B cell (primary cell): ENCODE measurements around the gene PLAAT4. TPM values are rescaled to one million over a fixed set of nuclear protein-coding genes. Genes with fewer than 3 reads are reported as not detected.
A peak's percentile ranks its signal among the peaks of the same experiment; 100 is the strongest.

ENCODE experiments used
- ATAC-seq: fragments of 200-7000 bp; cut with Tn5 transposase; one replicate; pipeline ENCODE4 v1.10.0; 2021; ENCODE audit warnings: low read depth, mild to moderate bottlenecking, moderate number of reproducible peaks, moderate library complexity
- CTCF ChIA-PET: fragments of 350-600 bp; sonication (Branson Sonifier 250); formaldehyde crosslinking; loops from one replicate; lab custom pipeline; 2021; ENCODE audit warnings: antibody characterized with exemption, inconsistent platforms; lab: Charles Lee
- POLR2A ChIA-PET: fragments of 350-600 bp; sonication (Branson Sonifier 250); formaldehyde crosslinking; loops from one replicate; lab custom pipeline; 2021; ENCODE audit warnings: antibody characterized with exemption; lab: Charles Lee
- DNase-seq: peaks from one replicate; pipeline ENCODE4 v3.0.0; 2013
- H2AFZ ChIP-seq: 2 replicates; pipeline ENCODE4 v1.6.1; 2012; ENCODE audit warnings: mild to moderate bottlenecking, low read depth, low read length; ENCODE audit not compliant: insufficient read depth, poor library complexity, severe bottlenecking
- H3K27ac ChIP-seq, 2 donors: 1 replicate in 1 of 2; 2 replicates in 1 of 2; pipeline ENCODE4 v1.5.1; 2012 to 2013; ENCODE audit warnings: low read length in 2 of 2, mild to moderate bottlenecking in 2 of 2, moderate library complexity in 1 of 2
- H3K27me3 ChIP-seq, 4 experiments: fragments of 200-600 bp in 1 of 4; sonication (generic) in 1 of 4; replicated peaks in 1 of 4; 1 replicate in 2 of 4; 2 replicates in 2 of 4; pipeline versions ENCODE4 v1.6.1 to v1.7.0; 2013 to 2016; ENCODE audit warnings: low read length in 3 of 4, mild to moderate bottlenecking in 2 of 4, mixed read lengths in 1 of 4, moderate library complexity in 1 of 4; ENCODE audit not compliant: insufficient read depth in 4 of 4, control insufficient read depth in 3 of 4; ENCODE audit errors: control extremely low read depth in 1 of 4
- H3K36me3 ChIP-seq, 2 experiments: replicated peaks in 1 of 2; 1 replicate in 1 of 2; 2 replicates in 1 of 2; pipeline versions ENCODE4 v1.6.1 to v1.7.1; 2013; ENCODE audit warnings: low read length in 1 of 2; ENCODE audit not compliant: insufficient read depth in 2 of 2, control insufficient read depth in 1 of 2; ENCODE audit errors: control extremely low read depth in 1 of 2, extremely low read depth in 1 of 2
- H3K4me1 ChIP-seq, 2 donors: fragments of 200-600 bp in 1 of 2; sonication (generic) in 1 of 2; 1 replicate in 1 of 2; 2 replicates in 1 of 2; pipeline versions ENCODE4 v1.5.1 to v1.6.1; 2013 to 2017; ENCODE audit warnings: low read length in 2 of 2; ENCODE audit not compliant: control insufficient read depth in 2 of 2, insufficient read depth in 2 of 2
- H3K4me2 ChIP-seq: replicated peaks from 2 replicates; pipeline ENCODE3; 2012; ENCODE audit warnings: mild to moderate bottlenecking, low read depth, low read length; ENCODE audit not compliant: poor library complexity, severe bottlenecking
- H3K4me3 ChIP-seq, 5 experiments: fragments of 200-600 bp in 1 of 5; sonication (generic) in 1 of 5; 1 replicate in 3 of 5; 2 replicates in 2 of 5; pipeline versions ENCODE4 v1.5.1 to v1.7.0; 2011 to 2016; ENCODE audit warnings: low read length in 4 of 5, mild to moderate bottlenecking in 4 of 5, low read depth in 2 of 5, control low read depth in 1 of 5, moderate library complexity in 1 of 5; ENCODE audit not compliant: insufficient read depth in 1 of 5; ENCODE audit errors: control extremely low read depth in 1 of 5, extremely low read depth in 1 of 5
- H3K79me2 ChIP-seq: fragments of 200-600 bp; sonication (generic); one replicate; pipeline ENCODE4 v1.6.0; 2016; ENCODE audit warnings: low read length; ENCODE audit not compliant: control insufficient read depth, insufficient read depth
- H3K9ac ChIP-seq: fragments of 200-600 bp; sonication (generic); 2 replicates; pipeline ENCODE4 v1.6.1; 2017; ENCODE audit warnings: mild to moderate bottlenecking, low read length, moderate library complexity
- H3K9me3 ChIP-seq, 3 donors: one replicate each; pipeline versions ENCODE4 v1.6.1 to v1.7.1; 2013; ENCODE audit warnings: low read length in 2 of 3; ENCODE audit not compliant: control insufficient read depth in 2 of 3, insufficient read depth in 1 of 3; ENCODE audit errors: control extremely low read depth in 1 of 3
- H4K20me1 ChIP-seq: 2 replicates; pipeline ENCODE4 v1.6.0; 2012; ENCODE audit warnings: mild to moderate bottlenecking, low read length; ENCODE audit not compliant: insufficient read depth, control insufficient read depth, poor library complexity, severe bottlenecking
- H3K27ac Mint-ChIP-seq: one replicate; pipeline ENCODE4 v1.8.0; 2021; ENCODE audit warnings: mixed read lengths
- H3K27me3 Mint-ChIP-seq: one replicate; pipeline ENCODE4 v1.8.0; 2021; ENCODE audit warnings: mixed read lengths
- H3K4me1 Mint-ChIP-seq: one replicate; pipeline ENCODE4 v1.8.0; 2021; ENCODE audit warnings: mixed read lengths
- H3K4me3 Mint-ChIP-seq: one replicate; pipeline ENCODE4 v1.8.0; 2021; ENCODE audit warnings: mixed read lengths
- H3K9me3 Mint-ChIP-seq: one replicate; pipeline ENCODE4 v1.8.0; 2022; ENCODE audit warnings: mixed read lengths; ENCODE audit not compliant: insufficient read depth
- CTCF ChIP-seq: fragments of 200-600 bp; IDR thresholded peaks from one replicate; pipeline ENCODE4 v1.8.0; 2022; ENCODE audit warnings: antibody characterized with exemption, mild to moderate bottlenecking
- EZH2 ChIP-seq: IDR thresholded peaks from 2 replicates; pipeline ENCODE4 v1.6.1; 2012; ENCODE audit warnings: borderline replicate concordance, low read depth, mild to moderate bottlenecking, moderate library complexity, low read length; ENCODE audit not compliant: insufficient read depth, poor library complexity, severe bottlenecking
- WGBS: methylation state at CpG from one replicate; pipeline ENCODE4 v1.1.5; 2013; ENCODE audit warnings: missing lambda C conversion rate; ENCODE audit not compliant: insufficient coverage; 5-methylcytosine and 5-hydroxymethylcytosine counted together
- intact Hi-C: fragments of 100-400 bp; cut with micrococcal nuclease; formaldehyde crosslinking; loops from one replicate; pipeline ENCODE4 v1.10.0; 2022
- polyA plus RNA-seq: library from polyadenylated mRNA; depleted of rRNA; stranded (reverse); fragments of >200 nt; gene quantifications from 2 replicates; pipeline ENCODE4 v1.2.3, GENCODE V29; 2012
- total RNA-seq, 2 donors: library from RNA; stranded (reverse); fragments of 120-200 nt in 1 of 2; gene quantifications; 1 replicate in 1 of 2; 2 replicates in 1 of 2; pipeline versions ENCODE4 v1.2.3 to v1.2.4, GENCODE V29; 2013 to 2022

Gene PLAAT4
- total and polyA plus RNA-seq, 2 donors (not counting 1 experiment from before 2014, with no cell fraction given), result 13.1 to 35.0 TPM

DNA sequence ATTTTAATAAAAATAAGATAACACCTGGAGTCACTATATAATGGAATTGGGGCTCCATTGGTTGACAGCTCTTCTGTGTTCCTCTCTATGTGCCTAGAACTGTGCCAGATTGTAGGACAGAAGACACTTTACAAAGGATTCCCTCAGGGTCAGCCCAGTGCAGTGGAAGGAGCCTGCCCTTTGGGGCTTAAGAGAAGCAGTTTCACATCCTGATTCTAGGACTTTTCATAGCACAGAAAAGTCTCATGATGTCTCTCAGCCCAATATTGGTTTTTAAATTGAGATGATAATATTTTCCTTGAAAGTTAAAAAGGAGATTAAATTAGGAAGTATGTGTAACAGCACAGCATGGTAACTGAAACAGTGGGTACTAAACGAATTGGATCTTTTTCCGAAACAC lies 7.1 kb downstream of the PLAAT4 start:
- H3K4me3 Mint-ChIP-seq, result no peak overlapping the region
- WGBS, result no CpG with 5 or more reads among the region's 2 CpGs

GRCh38 chr11:63547061-63547460 lies 10.5 kb downstream of the PLAAT4 start:
- CTCF ChIA-PET, result interaction anchor here (1.4 kb wide), 1 partner anchor 10 kb away, joined by 4 read pairs; the partner anchor contains the start of gene PLAAT4
- no CpG with 5 or more reads among the region's 1 CpG for WGBS

More for the DNA sequence above, 7.1 kb downstream of the PLAAT4 start:
- H3K4me1 Mint-ChIP-seq, result peaks cover 15% of the 10 kb centered on the region
- Histone ChIP-seq H3K36me3 (no peaks in the 10 kb centered on the region), H3K4me2 (no peak overlapping the region), H3K79me2 (no peaks in the 10 kb centered on the region), H2AFZ (no peak overlapping the region), H3K4me1 (peaks cover 9 to 11% of the 10 kb centered on the region in 2 donors), H4K20me1 (no peaks in the 10 kb centered on the region), H3K9me3 (no peaks in the 10 kb centered on the region), H3K4me3 (no peak overlapping the region), H3K9ac (peak overlapping the region; percentile 7), H3K27ac (no peak overlapping the region), H3K27me3 (no peaks in the 10 kb centered on the region)
- POLR2A ChIA-PET, result no interaction called here
- DNase-seq (peak; percentile 49), ATAC-seq (peak; percentile 60)
- no peaks in the 10 kb centered on the region for H3K27me3 Mint-ChIP-seq
- intact Hi-C loops, result loop anchor here (2.0 kb wide), 1 partner anchor 23 kb away; no protein-coding TSS in a partner anchor
- TF ChIP-seq EZH2 (no peak), CTCF (no peak)
- no peaks in the 10 kb centered on the region for H3K9me3 Mint-ChIP-seq
- CTCF ChIA-PET, result interaction anchor here (1.0 kb wide), 1 partner anchor 64 kb away, joined by 3 read pairs; no protein-coding TSS in a partner anchor
- no peak overlapping the region for H3K27ac Mint-ChIP-seq

More at GRCh38 chr11:63547061-63547460, 10.5 kb downstream of the PLAAT4 start:
- intact Hi-C loops, result no loop called here
- no peak overlapping the region for H3K27ac ChIP-seq
- peaks cover 0 to 11% (median 0%) of the 10 kb centered on the region in 4 experiments for H3K27me3 ChIP-seq
- no peak overlapping the region for H3K4me2 ChIP-seq
- DNase-seq (no peak), ATAC-seq (no peak)
- H3K9ac ChIP-seq, result no peak overlapping the region
- H3K36me3 ChIP-seq, result no peaks in the 10 kb centered on the region
- Mint-ChIP-seq H3K27ac (no peak overlapping the region), H3K4me3 (no peak overlapping the region), H3K27me3 (peaks cover 5% of the 10 kb centered on the region), H3K4me1 (peaks cover 19% of the 10 kb centered on the region), H3K9me3 (no peaks in the 10 kb centered on the region)
- no peaks in the 10 kb centered on the region for H4K20me1 ChIP-seq
- H3K4me3 ChIP-seq, result no peak overlapping the region
- TF ChIP-seq EZH2 (no peak), CTCF (no peak)
- H3K4me1 ChIP-seq, result peaks cover 9 to 19% of the 10 kb centered on the region in 2 donors
- no peaks in the 10 kb centered on the region for H3K79me2 ChIP-seq
- H2AFZ ChIP-seq, result no peak overlapping the region
- POLR2A ChIA-PET, result no interaction called here
- H3K9me3 ChIP-seq, result peaks cover 0 to 4% (median 0%) of the 10 kb centered on the region in 3 donors
